HUES64 (cell line): ENCODE results near the gene MEF2C.

Source experiments
- H3K27ac ChIP-seq: 2 replicates; pipeline ENCODE4 v1.7.0; 2013; ENCODE audit warnings: low read depth, low read length, inconsistent platforms
- H3K27me3 ChIP-seq: 2 replicates; pipeline ENCODE4 v1.6.1; 2013; ENCODE audit warnings: mild to moderate bottlenecking, low read length; ENCODE audit not compliant: insufficient read depth
- H3K36me3 ChIP-seq: 2 replicates; pipeline ENCODE4 v1.6.1; 2013; ENCODE audit warnings: mild to moderate bottlenecking, low read length; ENCODE audit not compliant: insufficient read depth
- H3K4me1 ChIP-seq: 2 replicates; pipeline ENCODE4 v1.6.1; 2013; ENCODE audit warnings: mild to moderate bottlenecking, low read length, moderate library complexity; ENCODE audit not compliant: insufficient read depth
- H3K4me3 ChIP-seq: 2 replicates; pipeline ENCODE4 v1.5.1; 2013; ENCODE audit warnings: mild to moderate bottlenecking, low read length, moderate library complexity
- H3K9ac ChIP-seq: 2 replicates; pipeline ENCODE4 v1.6.1; 2013; ENCODE audit warnings: mild to moderate bottlenecking, low read depth, low read length
- H3K9me3 ChIP-seq: 2 replicates; pipeline ENCODE4 v1.6.1; 2013; ENCODE audit warnings: low read depth, low read length; ENCODE audit not compliant: insufficient read depth
- WGBS: fragments of 150-250, 120-280 bp; methylation state at CpG from one replicate; pipeline ENCODE4 v1.1.7; 2013; ENCODE audit warnings: missing lambda C conversion rate; 5-methylcytosine and 5-hydroxymethylcytosine counted together

The MEF2C gene

GRCh38 chr5:88691230-88691582 lies 191.8 kb downstream of the MEF2C start:
- Histone ChIP-seq H3K9me3 (no peaks in the 10 kb centered on the region), H3K9ac (no peak overlapping the region), H3K4me3 (peak overlapping the region; percentile 29; the same call in 1 of the 2 replicates), H3K4me1 (peaks cover 53% of the 10 kb centered on the region), H3K27me3 (peaks cover 100% of the 10 kb centered on the region), H3K27ac (no peak overlapping the region), H3K36me3 (no peaks in the 10 kb centered on the region)
- WGBS: 6% methylated on average over 11 of the region's 11 CpGs

DNA sequence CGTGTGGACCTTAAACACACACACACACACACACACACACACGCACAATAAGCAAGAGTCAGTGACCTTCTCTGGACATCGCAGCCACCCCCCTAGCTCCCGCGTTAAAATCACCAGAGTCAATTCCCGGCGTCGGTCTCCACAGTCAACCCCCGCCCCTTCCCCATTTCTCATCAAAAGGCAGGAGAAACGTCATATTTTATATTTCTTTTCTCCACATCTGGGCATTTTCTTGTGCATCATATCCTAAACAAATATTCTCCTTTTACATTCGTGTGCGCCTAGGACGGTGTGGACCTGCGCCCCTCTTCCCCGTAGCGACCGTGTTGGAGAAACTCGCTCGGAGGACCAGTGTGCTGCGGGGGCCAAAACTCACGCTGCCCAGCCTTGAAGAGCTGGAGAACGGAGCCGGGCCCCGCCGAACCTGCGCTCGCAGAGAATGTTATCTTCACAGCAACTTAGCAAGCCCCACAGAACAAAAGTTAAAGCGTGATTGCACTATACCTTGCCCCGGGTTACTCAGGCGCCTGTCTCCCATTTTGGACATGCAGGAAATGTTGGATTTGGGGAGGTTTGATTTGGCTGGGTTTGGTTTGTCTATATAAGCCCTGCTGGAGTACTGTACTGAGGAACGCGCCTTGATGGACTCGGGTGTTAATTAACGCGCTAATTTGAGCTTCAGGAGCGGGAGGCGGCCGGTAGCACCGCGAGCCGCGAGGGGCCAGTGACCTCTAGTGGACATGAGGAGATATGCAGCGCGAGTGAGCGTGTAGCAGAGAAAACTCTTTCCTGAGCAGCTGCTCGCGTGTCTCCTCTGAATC lies 192.4 kb downstream of the MEF2C start:
- Histone ChIP-seq H3K9ac (no peak overlapping the region), H3K4me1 (peaks cover 48% of the 10 kb centered on the region), H3K9me3 (no peaks in the 10 kb centered on the region), H3K4me3 (peak overlapping the region; percentile 29; the same call in 1 of the 2 replicates), H3K27ac (no peak overlapping the region), H3K27me3 (peaks cover 100% of the 10 kb centered on the region), H3K36me3 (no peaks in the 10 kb centered on the region)
- WGBS: 2% methylated on average over 47 of the region's 47 CpGs

- H3K36me3 ChIP-seq: no peaks in the 10 kb centered on the region
- peaks cover 43% of the 10 kb centered on the region for H3K4me1 ChIP-seq
- H3K4me3 ChIP-seq: peak overlapping the region; percentile 30
- no peak overlapping the region for H3K9ac ChIP-seq
- H3K9me3 ChIP-seq: no peaks in the 10 kb centered on the region
- H3K27me3 ChIP-seq: peaks cover 100% of the 10 kb centered on the region
- under 1% methylated on average over 38 of the region's 38 CpGs for WGBS
- no peak overlapping the region for H3K27ac ChIP-seq
Observed at GRCh38 chr5:88689668-88690408, 193.1 kb downstream of the MEF2C start.

DNA sequence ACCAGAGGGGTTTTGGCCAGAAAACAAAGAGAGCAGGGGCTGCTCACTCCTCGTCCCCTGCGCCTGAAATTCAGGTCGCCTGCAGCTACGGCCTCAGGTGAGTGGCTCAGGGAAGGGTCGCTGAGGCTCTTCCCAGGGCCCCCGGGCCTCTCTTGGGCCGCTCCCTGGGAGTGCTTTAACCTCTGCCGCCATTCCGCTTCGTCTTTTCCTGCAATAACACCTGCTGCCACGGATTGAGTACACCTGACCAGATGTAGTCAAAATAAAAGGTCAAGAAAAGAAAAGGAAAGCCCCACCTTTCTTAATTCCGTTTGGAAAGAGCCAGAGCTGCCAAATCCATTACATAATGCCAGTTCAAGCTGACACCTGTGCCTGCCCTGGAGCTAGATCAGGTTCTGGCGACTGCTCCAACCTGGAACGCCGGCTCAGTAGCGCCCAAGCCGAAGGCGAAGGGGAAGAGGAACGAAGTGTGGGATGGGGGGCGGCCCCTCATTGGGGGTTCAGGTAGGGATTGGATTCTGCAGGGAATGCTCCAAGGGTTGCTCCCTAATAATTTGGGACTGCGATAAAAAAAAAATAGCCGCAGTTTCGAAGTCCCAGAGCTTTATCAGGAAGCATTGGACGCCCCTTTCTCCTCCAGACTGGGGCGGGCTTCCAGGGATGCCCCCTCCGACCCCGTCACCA lies 193.9 kb downstream of the MEF2C start:
- H3K9me3 ChIP-seq: no peaks in the 10 kb centered on the region
- no peak overlapping the region for H3K27ac ChIP-seq
- no peaks in the 10 kb centered on the region for H3K36me3 ChIP-seq
- 1% methylated on average over 27 of the region's 27 CpGs for WGBS
- peaks cover 38% of the 10 kb centered on the region for H3K4me1 ChIP-seq
- peak overlapping the region; percentile 30 for H3K4me3 ChIP-seq
- peaks cover 100% of the 10 kb centered on the region for H3K27me3 ChIP-seq
- no peak overlapping the region for H3K9ac ChIP-seq

GRCh38 chr5:88688156-88688983 lies 194.6 kb downstream of the MEF2C start:
- no peaks in the 10 kb centered on the region for H3K36me3 ChIP-seq
- no peaks in the 10 kb centered on the region for H3K9me3 ChIP-seq
- H3K27me3 ChIP-seq: peaks cover 100% of the 10 kb centered on the region
- no peak overlapping the region; the same call in 1 of the 2 replicates for H3K4me3 ChIP-seq
- no peak overlapping the region for H3K27ac ChIP-seq
- H3K9ac ChIP-seq: no peak overlapping the region
- WGBS: 3% methylated on average over 11 of the region's 13 CpGs
- peaks cover 35% of the 10 kb centered on the region for H3K4me1 ChIP-seq

- H3K4me3 ChIP-seq: no peak overlapping the region
- H3K27me3 ChIP-seq: peaks cover 100% of the 10 kb centered on the region
- no peaks in the 10 kb centered on the region for H3K36me3 ChIP-seq
- peaks cover 29% of the 10 kb centered on the region for H3K4me1 ChIP-seq
- no peak overlapping the region for H3K9ac ChIP-seq
- 2% methylated on average over 11 of the region's 11 CpGs for WGBS
- H3K9me3 ChIP-seq: no peaks in the 10 kb centered on the region
- no peak overlapping the region for H3K27ac ChIP-seq
Observed at GRCh38 chr5:88687373-88687911, 195.5 kb downstream of the MEF2C start.

GRCh38 chr5:88686726-88687125 lies 196.3 kb downstream of the MEF2C start:
- Histone ChIP-seq H3K4me3 (no peak overlapping the region), H3K27me3 (peaks cover 100% of the 10 kb centered on the region), H3K36me3 (no peaks in the 10 kb centered on the region), H3K9me3 (no peaks in the 10 kb centered on the region), H3K9ac (no peak overlapping the region), H3K27ac (no peak overlapping the region), H3K4me1 (peaks cover 22% of the 10 kb centered on the region)
- WGBS: 8% methylated on average over 15 of the region's 15 CpGs

GRCh38 chr5:88685591-88686541 lies 197.1 kb downstream of the MEF2C start:
- no peaks in the 10 kb centered on the region for H3K36me3 ChIP-seq
- H3K4me3 ChIP-seq: peak overlapping the region; percentile 49
- peaks cover 15% of the 10 kb centered on the region for H3K4me1 ChIP-seq
- no peak overlapping the region for H3K27ac ChIP-seq
- H3K9me3 ChIP-seq: no peaks in the 10 kb centered on the region
- peaks cover 100% of the 10 kb centered on the region for H3K27me3 ChIP-seq
- WGBS: 4% methylated on average over 19 of the region's 23 CpGs
- H3K9ac ChIP-seq: no peak overlapping the region

- H3K9me3 ChIP-seq: no peaks in the 10 kb centered on the region
- peaks cover 100% of the 10 kb centered on the region for H3K27me3 ChIP-seq
- no peak overlapping the region for H3K27ac ChIP-seq
- no peak overlapping the region for H3K9ac ChIP-seq
- peak overlapping the region; percentile 49; the same call in 1 of the 2 replicates for H3K4me3 ChIP-seq
- under 1% methylated on average over 18 of the region's 31 CpGs for WGBS
- H3K4me1 ChIP-seq: peaks cover 14% of the 10 kb centered on the region
- H3K36me3 ChIP-seq: no peaks in the 10 kb centered on the region
Observed at GRCh38 chr5:88683506-88684135, 199.4 kb downstream of the MEF2C start.
